NCI-H1105 treated with DMSO at 0.1 percent for 48 hours (cell line): ENCODE results near the gene PROC.

Source experiments
- DNase-seq: peaks from one replicate; lab custom pipeline; 2025; lab: John Stamatoyannopoulos, UW

PROC gene

GRCh38 chr2:127414638-127415592 lies 3.3 kb upstream of the PROC start:
- DNase-seq, result no peak

- DNase-seq, result peak; percentile 63
Measured at GRCh38 chr2:127415593-127416505, 2.4 kb upstream of the PROC start.

GRCh38 chr2:127416506-127417001 lies 1.7 kb upstream of the PROC start:
- DNase-seq, result no peak

- no peak for DNase-seq
Measured at GRCh38 chr2:127417406-127417805, 821 bp upstream of the PROC start.

- no peak for DNase-seq
Measured at GRCh38 chr2:127419112-127419430, 844 bp downstream of the PROC start.

- no peak for DNase-seq
Measured at GRCh38 chr2:127419448-127420038, 1.3 kb downstream of the PROC start.

GRCh38 chr2:127420039-127420864 lies 2.0 kb downstream of the PROC start:
- DNase-seq, result no peak

GRCh38 chr2:127421116-127421800 lies 3.0 kb downstream of the PROC start:
- DNase-seq, result no peak

- DNase-seq, result no peak
Measured at GRCh38 chr2:127421871-127422558, 3.8 kb downstream of the PROC start.

GRCh38 chr2:127422559-127423477 lies 4.6 kb downstream of the PROC start:
- peak; percentile 46 for DNase-seq

GRCh38 chr2:127423478-127423843 lies 5.2 kb downstream of the PROC start:
- DNase-seq, result peak; percentile 53

- DNase-seq, result no peak
Measured at GRCh38 chr2:127423880-127424279, 5.7 kb downstream of the PROC start.

- DNase-seq, result no peak
Measured at GRCh38 chr2:127424598-127425520, 6.6 kb downstream of the PROC start.

- DNase-seq, result no peak
Measured at GRCh38 chr2:127425540-127426490, 7.6 kb downstream of the PROC start.

GRCh38 chr2:127426501-127427354 lies 8.5 kb downstream of the PROC start:
- no peak for DNase-seq
